H9 (cell line): ENCODE data around the gene ACOT13. TPM values are rescaled to one million over a fixed set of nuclear protein-coding genes. Genes with fewer than 3 reads are reported as not detected.

ENCODE experiments used
- DNase-seq: peaks from one replicate; pipeline ENCODE4 v3.0.0-alpha.2; 2017
- H2AFZ ChIP-seq: one replicate; pipeline ENCODE4 v1.6.1; 2013; ENCODE audit warnings: mild to moderate bottlenecking, low read length, control low read depth, moderate library complexity
- H2AK5ac ChIP-seq: 2 replicates; pipeline ENCODE4 v1.6.1; 2013; ENCODE audit warnings: low read length, control low read depth, mixed read lengths; ENCODE audit not compliant: insufficient read length
- H2BK120ac ChIP-seq: one replicate; pipeline ENCODE4 v1.6.1; 2013; ENCODE audit warnings: low read depth, mild to moderate bottlenecking, low read length, control low read depth, inconsistent platforms; ENCODE audit not compliant: poor library complexity, severe bottlenecking
- H2BK12ac ChIP-seq: 2 replicates; pipeline ENCODE4 v1.6.1; 2013; ENCODE audit warnings: low read length, control low read depth, mixed read lengths, low read depth; ENCODE audit not compliant: insufficient read length
- H2BK15ac ChIP-seq: 2 replicates; pipeline ENCODE4 v1.6.1; 2013; ENCODE audit warnings: low read depth, low read length, control low read depth
- H2BK20ac ChIP-seq: one replicate; pipeline ENCODE4 v1.6.1; 2013; ENCODE audit warnings: low read depth, mild to moderate bottlenecking, low read length, control low read depth, inconsistent platforms; ENCODE audit not compliant: poor library complexity, severe bottlenecking
- H2BK5ac ChIP-seq: 2 replicates; pipeline ENCODE4 v1.6.1; 2013; ENCODE audit warnings: low read length, control low read depth, mixed read lengths; ENCODE audit not compliant: insufficient read length
- H3K14ac ChIP-seq: 2 replicates; pipeline ENCODE4 v1.6.1; 2013; ENCODE audit warnings: low read length, control low read depth; ENCODE audit not compliant: insufficient read depth
- H3K18ac ChIP-seq: 2 replicates; pipeline ENCODE4 v1.6.1; 2013; ENCODE audit warnings: low read depth, mild to moderate bottlenecking, mixed read lengths, low read length, control low read depth; ENCODE audit not compliant: insufficient read length
- H3K23ac ChIP-seq: 2 replicates; pipeline ENCODE4 v1.6.1; 2013; ENCODE audit warnings: low read length, control low read depth, mixed read lengths, low read depth; ENCODE audit not compliant: insufficient read length
- H3K23me2 ChIP-seq: 2 replicates; pipeline ENCODE4 v1.6.1; 2013; ENCODE audit warnings: low read depth, mild to moderate bottlenecking, mixed read lengths, low read length, control low read depth; ENCODE audit not compliant: insufficient read length, poor library complexity, severe bottlenecking
- H3K27ac ChIP-seq: 2 replicates; pipeline ENCODE4 v1.5.1; 2013; ENCODE audit warnings: low read length, control low read depth, mixed read lengths, low read depth; ENCODE audit not compliant: insufficient read length
- H3K27me3 ChIP-seq: 2 replicates; pipeline ENCODE4 v1.6.1; 2013; ENCODE audit warnings: low read length, control low read depth, inconsistent platforms; ENCODE audit not compliant: insufficient read depth
- H3K4ac ChIP-seq: 2 replicates; pipeline ENCODE4 v1.6.1; 2013; ENCODE audit warnings: low read depth, mild to moderate bottlenecking, control low read depth, inconsistent platforms, low read length, moderate library complexity
- H3K4me1 ChIP-seq: 2 replicates; pipeline ENCODE4 v1.6.1; 2013; ENCODE audit warnings: low read length, control low read depth, inconsistent platforms; ENCODE audit not compliant: insufficient read depth
- H3K4me2 ChIP-seq: 2 replicates; pipeline ENCODE4 v1.6.1; 2013; ENCODE audit warnings: low read length, control low read depth, mixed read lengths; ENCODE audit not compliant: insufficient read length, insufficient read depth
- H3K56ac ChIP-seq: 2 replicates; pipeline ENCODE4 v1.6.1; 2013; ENCODE audit warnings: low read depth, mild to moderate bottlenecking, mixed read lengths, low read length, control low read depth; ENCODE audit not compliant: insufficient read length
- H3K79me1 ChIP-seq: 2 replicates; pipeline ENCODE4 v1.6.1; 2013; ENCODE audit warnings: low read depth, mild to moderate bottlenecking, moderate library complexity, low read length, control low read depth, inconsistent platforms; ENCODE audit not compliant: insufficient read depth, poor library complexity, severe bottlenecking
- H3K79me2 ChIP-seq: 2 replicates; pipeline ENCODE4 v1.6.1; 2013; ENCODE audit warnings: low read length, control low read depth, inconsistent platforms; ENCODE audit not compliant: insufficient read depth
- H3K9ac ChIP-seq: 2 replicates; pipeline ENCODE4 v1.6.1; 2013; ENCODE audit warnings: low read length, control low read depth, mixed read lengths; ENCODE audit not compliant: insufficient read length; ENCODE audit errors: extremely low read depth
- H3K9me3 ChIP-seq: one replicate; pipeline ENCODE4 v1.6.1; 2013; ENCODE audit warnings: low read depth, low read length, inconsistent platforms; ENCODE audit not compliant: control insufficient read depth
- H3T11ph ChIP-seq: one replicate; pipeline ENCODE4 v1.6.1; 2013; ENCODE audit warnings: mild to moderate bottlenecking, low read length, control low read depth, inconsistent platforms
- H4K20me1 ChIP-seq: one replicate; pipeline ENCODE4 v1.6.1; 2013; ENCODE audit not compliant: control insufficient read depth, insufficient read length, insufficient read depth
- H4K5ac ChIP-seq: 2 replicates; pipeline ENCODE4 v1.6.1; 2013; ENCODE audit warnings: low read depth, mild to moderate bottlenecking, mixed read lengths, low read length, control low read depth; ENCODE audit not compliant: insufficient read length
- H4K8ac ChIP-seq: replicated peaks from 2 replicates; pipeline ENCODE4 v1.6.1; 2013; ENCODE audit warnings: low read length, control low read depth, mixed read lengths, low read depth; ENCODE audit not compliant: insufficient read length
- H4K91ac ChIP-seq: 2 replicates; pipeline ENCODE4 v1.6.1; 2013; ENCODE audit warnings: low read depth, mild to moderate bottlenecking, moderate library complexity, mixed read lengths, low read length, control low read depth; ENCODE audit not compliant: insufficient read length
- H3K27ac Mint-ChIP-seq, 3 experiments: 2 replicates in 2 of 3; 3 replicates in 1 of 3; pipeline ENCODE4 v1.8.0; 2020 to 2021; ENCODE audit warnings: mixed read lengths in 3 of 3, mild to moderate bottlenecking in 1 of 3, moderate library complexity in 1 of 3
- H3K27me3 Mint-ChIP-seq: 2 replicates; pipeline ENCODE4 v1.8.0; 2021; ENCODE audit warnings: low read depth, mild to moderate bottlenecking, moderate library complexity, mixed read lengths
- H3K36me3 Mint-ChIP-seq, 3 experiments: 2 replicates in 2 of 3; 3 replicates in 1 of 3; pipeline ENCODE4 v1.8.0; 2020 to 2021; ENCODE audit warnings: low read depth in 3 of 3, mixed read lengths in 3 of 3; ENCODE audit not compliant: insufficient read depth in 1 of 3
- H3K4me1 Mint-ChIP-seq, 2 experiments: 2 replicates each; pipeline ENCODE4 v1.8.0; 2020; ENCODE audit warnings: mixed read lengths in 2 of 2
- H3K4me3 Mint-ChIP-seq, 2 experiments: 2 replicates in 1 of 2; 3 replicates in 1 of 2; pipeline ENCODE4 v1.8.0; 2020 to 2021; ENCODE audit warnings: mild to moderate bottlenecking in 2 of 2, mixed read lengths in 2 of 2, moderate library complexity in 1 of 2
- H3K9me3 Mint-ChIP-seq, 2 experiments: 2 replicates in 1 of 2; 3 replicates in 1 of 2; pipeline ENCODE4 v1.8.0; 2020; ENCODE audit warnings: mild to moderate bottlenecking in 2 of 2, mixed read lengths in 2 of 2, moderate library complexity in 1 of 2
- CTCF ChIP-seq: fragments of 200-600 bp; sonication (generic); conservative IDR thresholded peaks from 3 replicates; pipeline ENCODE4 v1.8.0; 2021; ENCODE audit warnings: antibody characterized with exemption, mild to moderate bottlenecking
- WGBS: extraction: QIAGEN DNeasy Blood & Tissue Kit; methylation state at CpG from one replicate; pipeline ENCODE4 v1.1.7; 2013; ENCODE audit warnings: missing lambda C conversion rate, low lambda C conversion rate, mixed read lengths; ENCODE audit not compliant: insufficient read length; ENCODE audit errors: extremely low coverage; 5-methylcytosine and 5-hydroxymethylcytosine counted together
- total RNA-seq: library from RNA; stranded (reverse); gene quantifications from 2 replicates; pipeline ENCODE4 v1.2.1, GENCODE V29; 2021

ACOT13 gene
- total RNA-seq, 1 experiment from 2014 or later, result 38.0 TPM

- Mint-ChIP-seq H3K4me1 (peaks cover 11% of the 10 kb centered on the region in 2 experiments), H3K4me3 (no peak overlapping the region; a peak in 1 of 5 replicates), H3K27ac (no peak overlapping the region), H3K36me3 (no peaks in the 10 kb centered on the region; a peak in 2 of 7 replicates), H3K9me3 (peaks cover 1 to 3% of the 10 kb centered on the region in 2 experiments; a peak in 3 of 5 replicates), H3K27me3 (peaks cover 12% of the 10 kb centered on the region)
- Histone ChIP-seq H2BK120ac (no peak overlapping the region), H3K4me2 (no peak overlapping the region), H3K23ac (no peak overlapping the region), H2BK15ac (no peak overlapping the region), H3K27me3 (no peaks in the 10 kb centered on the region), H3K56ac (no peak overlapping the region), H4K91ac (no peak overlapping the region), H2BK5ac (no peak overlapping the region), H3K4ac (no peak overlapping the region), H3K9me3 (no peaks in the 10 kb centered on the region), H3K9ac (no peak overlapping the region), H3K27ac (no peak overlapping the region), H2AFZ (no peak overlapping the region), H3T11ph (no peak overlapping the region), H4K8ac (no peak overlapping the region), H3K18ac (no peak overlapping the region), H4K5ac (no peak overlapping the region), H3K14ac (no peak overlapping the region; the same call in 1 of the 2 replicates), H3K79me1 (no peaks in the 10 kb centered on the region), H2AK5ac (no peak overlapping the region), H3K23me2 (peaks cover 8% of the 10 kb centered on the region), H3K4me1 (no peaks in the 10 kb centered on the region; the same call in 1 of the 2 replicates), H2BK12ac (no peak overlapping the region), H4K20me1 (no peaks in the 10 kb centered on the region), H3K79me2 (no peaks in the 10 kb centered on the region), H2BK20ac (no peak overlapping the region)
- no CpG with 5 or more reads among the region's 7 CpGs for WGBS
- TF ChIP-seq CTCF, result no peak
- DNase-seq, result no peak
These were observed 23.0 kb upstream of the ACOT13 start for GRCh38 chr6:24643920-24644319.
